NCI-H510A treated with DMSO at 0.1 percent for 48 hours (cell line): ENCODE results near the gene ANP32A.
"Not testable (repeated sequence)": the region's sequence is repeated elsewhere in the genome, so short reads cannot be mapped to it uniquely, and the experiment has no call there.

ENCODE experiments used
- DNase-seq: peaks from one replicate; lab custom pipeline; 2025; lab: John Stamatoyannopoulos, UW

Gene ANP32A

DNA sequence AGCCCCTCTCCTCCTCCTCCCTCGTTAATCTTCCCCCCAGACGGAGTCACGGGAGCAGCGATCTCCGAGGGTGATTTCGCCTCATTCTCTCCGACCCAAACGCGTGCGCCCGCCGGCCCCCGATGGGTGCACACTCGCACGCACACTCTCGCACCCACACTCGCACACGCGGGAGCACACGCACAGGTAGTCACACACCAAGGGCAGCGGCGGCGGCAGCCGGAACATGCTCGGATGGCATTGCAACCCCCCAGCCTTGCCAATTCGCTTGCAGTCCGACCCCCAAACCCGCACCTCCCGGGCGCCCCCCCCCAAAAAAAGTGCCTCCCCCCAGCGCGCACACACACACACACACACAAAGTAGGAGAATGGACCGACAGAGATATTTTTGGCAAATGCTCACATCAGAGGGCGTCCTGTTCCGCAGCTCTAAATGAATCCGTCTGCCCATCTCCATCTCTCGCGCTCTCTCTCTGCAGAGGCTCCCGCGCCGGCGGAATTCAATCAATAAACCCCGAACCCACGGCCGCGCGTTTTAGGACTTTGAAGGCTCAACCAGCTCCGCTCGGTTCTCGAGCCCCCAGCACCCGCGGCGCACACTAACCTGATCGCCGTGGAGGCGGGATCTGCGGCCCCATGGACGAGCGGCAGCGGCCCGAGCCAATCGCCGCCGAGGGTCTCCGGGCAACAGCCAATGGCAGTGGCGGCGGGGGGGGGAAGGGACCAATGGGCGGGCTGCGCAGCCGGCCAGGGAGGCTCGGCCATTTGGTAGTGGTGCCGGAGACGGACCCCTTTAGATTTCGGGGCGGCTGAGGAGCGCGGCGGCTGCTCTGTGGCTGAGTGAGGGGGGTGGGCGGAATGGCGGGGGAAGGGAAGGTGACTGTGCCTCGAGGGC, at the start of gene ANP32A:
Gene ANP32A, minus strand, starts transcription at position 601 of the 895 bp plus-strand sequence. Its CDS starts 144 bp downstream, at position 457.
- DNase-seq = peak; percentile 77

- no peak for DNase-seq
Observed at GRCh38 chr15:68868296-68868695, 47.6 kb upstream of the ANP32A start.

DNA sequence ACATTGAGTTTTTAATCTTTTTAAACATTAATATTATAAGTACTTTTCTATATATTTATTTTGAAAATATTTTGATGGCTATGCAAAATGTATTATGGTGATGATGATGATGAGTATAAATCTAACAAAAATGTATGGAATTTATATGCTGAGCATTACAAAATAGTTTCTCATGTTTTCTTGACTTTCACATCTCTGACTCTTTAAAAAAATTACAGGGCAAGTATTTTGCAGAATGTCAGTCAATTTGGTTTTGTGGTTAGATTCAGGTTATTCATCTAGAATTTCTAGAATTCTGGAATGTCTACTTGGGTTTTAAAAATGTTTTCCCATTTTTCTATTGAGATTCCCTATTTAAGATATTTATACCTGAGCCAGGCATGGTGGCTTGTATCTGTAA, 41.7 kb upstream of the ANP32A start:
- no peak for DNase-seq

GRCh38 chr15:68858666-68859065, 38.0 kb upstream of the ANP32A start:
- DNase-seq = not testable (repeated sequence)

- DNase-seq = not testable (repeated sequence)
Observed at GRCh38 chr15:68857443-68857842, 36.7 kb upstream of the ANP32A start.

GRCh38 chr15:68852461-68852860, 31.8 kb upstream of the ANP32A start:
- DNase-seq = no peak

GRCh38 chr15:68851971-68852370, 31.3 kb upstream of the ANP32A start:
- no peak for DNase-seq

- DNase-seq = no peak
Observed at GRCh38 chr15:68849497-68849896, 28.8 kb upstream of the ANP32A start.

DNA sequence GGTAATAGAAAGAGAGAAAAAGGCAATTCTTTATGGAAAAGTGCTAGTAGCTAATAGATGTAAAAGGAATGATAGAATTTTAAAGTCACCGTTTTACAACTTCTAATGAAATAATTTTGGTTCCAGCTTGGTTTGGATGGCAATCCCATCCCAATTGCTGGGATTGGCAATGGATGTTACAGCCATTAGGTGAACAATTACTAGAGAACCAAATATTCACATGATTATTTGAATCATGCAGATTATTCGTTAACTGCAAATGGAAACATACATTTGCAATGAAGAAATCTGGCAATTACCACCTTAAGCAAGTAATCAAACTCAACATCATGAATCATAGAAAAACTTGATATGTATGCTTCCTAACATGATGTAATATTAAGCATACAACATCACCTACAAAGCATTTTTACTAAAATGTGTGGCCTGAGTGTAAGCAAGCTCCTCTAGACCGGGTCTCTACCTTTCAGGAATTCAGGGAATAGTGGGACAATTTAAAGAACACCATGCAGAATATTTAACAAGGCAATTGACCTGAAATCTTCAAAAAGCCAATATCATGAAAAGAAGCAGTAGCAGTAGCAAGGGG, 26.2 kb upstream of the ANP32A start:
- no peak for DNase-seq

- no peak for DNase-seq
Observed at GRCh38 chr15:68844856-68845550, 24.3 kb upstream of the ANP32A start.

- peak; percentile 4 for DNase-seq
Observed at GRCh38 chr15:68843425-68844311, 23.0 kb upstream of the ANP32A start.

DNA sequence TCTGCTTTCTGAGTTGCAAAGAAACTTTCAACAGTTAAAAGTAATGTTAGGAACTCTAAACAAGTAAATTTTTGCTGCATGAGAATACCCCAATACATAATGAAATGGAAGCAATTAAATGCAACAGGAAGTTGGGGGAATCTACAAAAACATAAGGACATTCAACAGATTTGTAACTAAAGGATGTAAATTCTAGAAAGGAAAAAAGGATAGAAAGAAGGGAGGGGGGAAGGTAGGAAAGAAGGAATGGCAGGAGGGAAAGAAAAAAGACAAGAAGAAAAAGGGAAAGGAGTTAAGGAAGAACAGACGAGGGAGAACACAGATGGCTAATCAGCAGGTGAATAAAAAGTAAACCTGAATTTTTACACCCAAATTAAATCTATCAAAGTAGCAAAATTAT, 22.3 kb upstream of the ANP32A start:
- no peak for DNase-seq

DNA sequence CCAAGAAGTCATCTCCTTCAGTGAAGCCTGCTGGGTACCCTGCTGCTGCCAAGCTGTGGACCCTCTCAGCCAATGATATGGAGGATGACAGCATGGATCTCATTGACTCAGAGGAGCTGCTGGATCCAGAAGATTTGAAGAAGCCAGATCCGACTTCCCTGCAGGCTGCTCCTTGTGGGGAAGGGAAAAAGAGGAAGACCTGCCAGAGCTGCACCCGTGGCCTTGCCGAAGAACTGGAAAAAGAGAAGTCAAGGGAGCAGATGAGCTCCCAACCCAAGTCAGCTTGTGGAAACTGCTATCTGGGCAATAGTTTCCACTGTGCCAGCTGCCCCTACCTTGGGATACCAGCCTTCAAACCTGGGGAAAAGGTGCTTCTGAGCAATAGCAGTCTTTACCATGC, 13.7 kb upstream of the ANP32A start:
- DNase-seq = no peak

DNA sequence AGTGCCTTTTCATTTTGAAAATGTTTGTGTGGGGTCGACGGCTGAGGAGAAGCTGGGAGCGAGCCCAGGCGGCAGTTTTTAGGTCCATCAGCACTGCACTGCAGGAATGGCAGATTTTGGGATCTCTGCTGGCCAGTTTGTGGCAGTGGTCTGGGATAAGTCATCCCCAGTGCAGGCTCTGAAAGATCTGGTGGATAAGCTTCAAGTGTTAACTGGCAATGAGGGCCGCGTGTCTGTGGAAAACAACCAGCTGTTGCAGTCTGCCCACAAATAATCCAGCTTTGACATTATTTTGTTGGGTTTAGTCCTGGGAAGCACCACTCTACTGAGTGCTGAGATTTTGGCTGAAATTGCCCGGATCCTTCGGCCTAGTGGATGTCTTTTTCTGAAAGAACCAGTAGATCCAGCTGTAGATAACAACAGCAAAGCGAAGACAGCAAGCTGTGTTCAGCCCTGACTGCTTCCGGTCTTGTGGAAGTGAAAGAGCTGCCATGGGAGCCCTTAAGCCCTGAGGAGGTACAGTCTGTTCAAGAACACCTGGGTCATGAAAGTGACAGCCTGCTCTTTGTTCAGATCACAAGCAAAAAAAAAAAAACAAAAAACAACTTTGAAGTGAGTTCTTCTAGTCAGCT, 13.1 kb upstream of the ANP32A start:
- DNase-seq = no peak

DNA sequence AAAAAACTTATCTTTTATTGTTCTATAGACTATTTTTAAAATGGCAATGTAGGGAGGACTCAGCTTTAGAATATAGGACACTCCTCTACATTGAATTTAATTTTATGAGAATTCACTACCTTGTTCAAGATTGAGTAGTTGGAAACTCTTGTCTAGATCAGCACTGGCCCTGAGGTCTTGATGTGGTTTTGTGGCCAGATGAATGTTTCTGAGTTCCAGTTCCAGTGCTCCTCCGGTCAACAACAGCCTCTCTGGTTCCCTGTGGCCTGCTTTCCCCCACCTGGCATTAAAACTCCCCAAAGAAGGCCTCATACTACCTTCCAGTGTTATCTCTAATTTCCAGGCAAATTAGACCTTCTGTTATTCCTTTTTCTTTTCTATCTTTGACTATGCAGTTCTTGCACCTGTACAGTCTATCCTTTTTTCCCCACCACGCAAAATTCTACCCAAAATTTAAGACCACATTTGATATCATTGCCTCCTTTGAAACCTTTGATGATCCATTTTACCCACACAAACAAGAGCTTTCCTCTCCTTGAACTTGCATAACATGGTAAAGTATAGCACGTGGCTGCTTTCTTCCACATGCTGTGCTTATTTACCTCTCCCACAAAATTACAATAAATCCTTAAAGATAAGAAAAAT, 9.6 kb upstream of the ANP32A start:
- no peak for DNase-seq

- DNase-seq = peak; percentile 2
Observed at GRCh38 chr15:68829068-68829467, 8.4 kb upstream of the ANP32A start.

DNA sequence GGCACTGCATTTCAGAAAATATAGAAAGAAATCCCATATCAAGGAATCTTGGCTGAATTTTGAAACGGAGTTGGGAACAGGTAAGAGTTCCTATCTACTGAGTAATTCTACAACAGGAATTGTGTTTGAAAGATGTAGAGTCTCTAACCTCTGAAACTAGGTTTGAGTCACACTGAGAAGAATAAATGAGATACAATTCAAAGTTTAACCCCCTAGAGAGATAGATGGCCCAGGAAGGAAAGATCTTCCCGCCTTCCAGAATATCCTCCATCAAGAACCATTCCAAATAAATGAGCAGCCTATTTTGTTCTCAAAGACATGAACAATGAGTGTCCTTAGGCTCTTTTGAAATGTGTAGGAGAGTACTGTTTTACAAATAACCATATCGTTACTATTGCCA, 2.9 kb upstream of the ANP32A start:
- no peak for DNase-seq

- no peak for DNase-seq
Observed at GRCh38 chr15:68822818-68823217, 2.1 kb upstream of the ANP32A start.

GRCh38 chr15:68821841-68822381, 1.2 kb upstream of the ANP32A start:
- no peak for DNase-seq

DNA sequence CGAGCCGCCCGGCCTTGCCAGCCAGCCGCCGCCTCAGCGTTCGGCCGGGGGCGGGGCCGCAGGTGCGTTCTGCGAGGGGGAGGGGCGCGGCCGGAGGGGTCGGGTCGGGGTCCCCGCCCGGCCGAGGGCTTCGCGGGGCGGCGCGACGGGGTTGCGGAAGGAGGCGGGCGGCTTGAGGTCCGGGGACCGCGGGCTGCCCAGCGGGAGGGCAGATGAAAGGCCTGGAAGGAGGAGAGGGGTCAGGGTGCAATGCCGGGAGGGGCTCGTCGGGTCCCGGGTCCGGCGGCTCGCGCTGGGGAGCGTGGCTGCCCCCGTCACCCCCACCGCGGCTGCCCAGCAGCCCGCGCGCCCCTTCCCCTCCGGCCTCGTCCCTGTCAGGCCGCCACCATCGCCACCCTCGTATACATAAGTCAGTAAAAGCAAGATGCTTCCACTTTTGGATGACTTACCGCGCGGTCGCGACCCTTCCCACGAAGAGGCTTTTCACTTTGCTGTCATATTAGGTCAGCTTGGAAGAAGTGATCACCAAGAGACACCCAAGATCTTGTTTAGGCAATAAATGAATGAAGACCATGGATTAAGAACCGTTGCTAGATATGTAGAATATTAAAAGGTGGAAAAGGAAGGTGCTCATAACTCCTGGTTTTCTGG, 620 bp upstream of the ANP32A start:
- DNase-seq = no peak
